ENCODE measurements around the gene USP49.

Gene USP49

GRCh38 chr6:41740366-41741162 lies 154.6 kb downstream of the USP49 start:
- Histone ChIP-seq H3K27me3 (ENCODE audit: insufficient read depth, low read length) (no peaks in the 10 kb centered on the region), H3K79me2 (ENCODE audit: control insufficient read depth, insufficient read depth, low read length, unreplicated experiment) (no peaks in the 10 kb centered on the region), H3K4me1 (ENCODE audit: control insufficient read depth, insufficient read depth, low read length, unreplicated experiment) (no peaks in the 10 kb centered on the region), H3K4me3 (ENCODE audit: low read depth, low read length) (no peak overlapping the region), H3K27ac (ENCODE audit: low read depth, low read length) (no peak overlapping the region), H3K36me3 (ENCODE audit: insufficient read depth, low read length) (no peaks in the 10 kb centered on the region), H2AFZ (ENCODE audit: low read length, unreplicated experiment) (no peak overlapping the region)

Data from ACC112 (cell line).